Lung microvascular endothelial cell (primary cell): ENCODE data around the gene PPM1J. TPM values are rescaled to one million over a fixed set of nuclear protein-coding genes. Genes with fewer than 3 reads are reported as not detected.
"Not testable (repeated sequence)": the region's sequence is repeated elsewhere in the genome, so short reads cannot be mapped to it uniquely, and the experiment has no call there.

ENCODE experiments used
- DNase-seq, 2 donors: peaks; one replicate each; pipeline versions ENCODE4 v3.0.0 to v3.0.0-alpha.2; 2010; ENCODE audit warnings: low read depth in 2 of 2
- total RNA-seq: library from RNA; depleted of rRNA; stranded (reverse); fragments of >200 nt; gene quantifications from 2 replicates; pipeline ENCODE4 v1.2.1, GENCODE V29; 2014

The PPM1J gene
- total RNA-seq, 1 donor from 2014 or later = 0.79 TPM

DNA sequence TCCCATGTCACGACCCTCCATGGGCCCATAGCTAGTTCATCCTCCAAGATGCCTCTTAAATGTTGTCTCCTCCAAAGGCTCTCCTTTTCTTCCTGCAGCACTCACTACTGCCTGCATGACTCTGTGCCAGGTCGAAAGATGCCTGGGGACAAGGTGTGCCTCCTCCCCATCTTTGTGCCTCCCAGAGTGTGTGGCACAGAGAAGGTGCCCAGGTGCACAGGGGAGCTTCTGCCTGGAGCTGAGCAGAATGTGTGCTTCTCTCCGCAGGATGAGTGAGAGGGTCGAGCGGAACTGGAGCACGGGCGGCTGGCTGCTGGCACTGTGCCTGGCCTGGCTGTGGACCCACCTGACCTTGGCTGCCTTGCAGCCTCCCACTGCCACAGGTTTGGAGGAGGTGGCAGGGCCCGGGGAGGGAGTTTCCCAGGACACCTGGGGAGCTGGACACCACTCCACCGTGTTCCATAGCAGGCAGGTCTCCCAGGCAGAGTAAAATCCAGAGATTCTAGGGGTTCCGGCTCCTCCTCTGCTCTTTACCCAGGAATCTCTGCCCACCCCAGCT lies 6.9 kb upstream of the PPM1J start:
- DNase-seq = no peak

DNA sequence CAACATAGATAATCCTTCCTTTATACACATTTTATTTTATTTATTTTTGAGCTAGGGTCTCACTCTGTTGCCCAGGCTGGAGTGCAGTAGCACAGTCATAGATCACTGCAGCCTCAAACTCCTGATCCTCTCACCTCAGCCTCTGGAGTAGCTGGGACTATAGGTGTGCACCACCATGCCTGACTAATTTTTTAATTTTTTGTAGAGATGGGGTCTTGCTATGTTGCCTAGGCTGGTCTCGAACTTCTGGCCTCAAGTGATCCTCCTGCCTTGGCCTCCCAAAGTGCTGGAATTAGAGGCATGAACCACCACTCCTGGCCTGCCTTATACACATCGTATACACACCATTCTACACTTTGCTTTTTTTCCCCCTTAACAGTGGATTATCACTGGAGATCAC lies 6.2 kb upstream of the PPM1J start:
- DNase-seq = not testable (repeated sequence)

DNA sequence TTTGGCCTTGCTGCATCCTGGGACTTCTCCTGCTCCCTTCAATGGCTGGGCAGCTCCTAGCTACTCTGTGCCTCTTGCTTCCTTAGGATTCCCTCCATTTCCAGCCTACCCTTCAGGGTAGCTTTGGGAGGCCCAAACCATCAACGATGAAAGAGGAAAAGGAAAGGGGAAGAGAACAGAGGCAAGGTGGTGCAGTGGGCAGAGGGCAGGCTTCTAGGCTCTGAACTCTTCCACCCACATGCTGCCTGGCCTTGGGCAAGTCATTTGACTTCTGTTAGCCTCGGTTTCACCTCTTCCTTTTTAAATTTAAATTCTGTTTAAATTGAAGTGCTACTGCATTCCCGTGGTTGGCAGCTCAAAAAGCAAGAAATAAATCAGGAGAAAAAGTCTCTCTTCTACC lies 5.7 kb upstream of the PPM1J start:
- no peak for DNase-seq

DNA sequence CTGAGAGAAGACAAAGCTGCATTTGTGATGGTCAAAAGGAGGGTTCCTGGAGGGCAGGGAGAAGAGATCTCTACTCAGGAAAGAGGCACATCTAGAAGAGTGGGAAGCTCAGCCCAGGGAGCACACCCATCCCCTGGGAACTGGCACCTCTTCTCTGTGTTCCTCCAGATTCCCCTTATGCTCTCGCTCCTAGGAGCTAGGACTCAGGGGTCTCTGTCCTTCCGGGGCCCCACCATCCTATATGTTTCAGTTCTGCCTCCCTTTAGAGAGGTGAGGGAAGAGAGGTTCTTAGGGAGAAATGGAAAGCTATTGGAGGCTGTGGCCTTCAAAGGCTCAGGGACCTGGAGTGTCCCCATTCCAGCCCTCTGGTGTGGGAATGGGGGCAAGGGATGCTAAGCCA lies 4.6 kb upstream of the PPM1J start:
- no peak for DNase-seq

DNA sequence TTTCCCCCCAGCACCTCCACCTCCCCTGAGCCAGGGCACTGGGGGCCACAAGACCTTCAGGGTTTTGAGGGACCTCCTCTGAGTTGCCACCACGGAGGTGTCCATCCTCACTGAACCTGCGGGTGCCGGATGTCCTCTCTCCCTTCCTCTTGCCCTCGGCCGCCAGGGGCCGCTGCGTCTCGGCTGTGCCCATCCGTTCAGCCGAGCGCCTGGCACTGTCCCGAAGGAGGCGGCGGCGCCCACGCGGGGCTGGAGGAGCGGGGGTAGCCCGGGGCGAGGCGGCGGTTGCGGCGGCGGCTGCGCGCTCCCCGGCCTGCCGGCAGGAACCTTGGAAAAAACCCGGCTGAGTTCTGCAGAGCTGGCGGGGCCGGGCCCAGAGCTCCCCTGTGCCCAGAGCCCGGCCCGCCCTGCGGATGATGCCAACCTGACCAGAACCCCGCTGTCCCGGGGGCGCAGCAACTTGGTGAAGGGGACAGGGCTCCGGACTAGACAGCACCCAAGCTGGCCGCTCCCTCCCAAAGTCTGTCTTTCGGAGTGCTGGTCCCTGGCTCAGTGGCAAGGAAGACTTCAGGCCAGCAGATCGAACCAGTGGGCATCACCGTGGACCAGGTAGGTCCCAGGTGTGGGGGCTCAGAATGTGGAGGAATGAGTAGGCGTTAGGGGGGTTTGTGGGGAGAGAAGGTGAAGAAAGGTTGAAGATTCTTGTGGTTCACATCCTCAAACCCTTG lies 3.7 kb upstream of the PPM1J start:
- DNase-seq = peak; percentile 55 to 61

DNA sequence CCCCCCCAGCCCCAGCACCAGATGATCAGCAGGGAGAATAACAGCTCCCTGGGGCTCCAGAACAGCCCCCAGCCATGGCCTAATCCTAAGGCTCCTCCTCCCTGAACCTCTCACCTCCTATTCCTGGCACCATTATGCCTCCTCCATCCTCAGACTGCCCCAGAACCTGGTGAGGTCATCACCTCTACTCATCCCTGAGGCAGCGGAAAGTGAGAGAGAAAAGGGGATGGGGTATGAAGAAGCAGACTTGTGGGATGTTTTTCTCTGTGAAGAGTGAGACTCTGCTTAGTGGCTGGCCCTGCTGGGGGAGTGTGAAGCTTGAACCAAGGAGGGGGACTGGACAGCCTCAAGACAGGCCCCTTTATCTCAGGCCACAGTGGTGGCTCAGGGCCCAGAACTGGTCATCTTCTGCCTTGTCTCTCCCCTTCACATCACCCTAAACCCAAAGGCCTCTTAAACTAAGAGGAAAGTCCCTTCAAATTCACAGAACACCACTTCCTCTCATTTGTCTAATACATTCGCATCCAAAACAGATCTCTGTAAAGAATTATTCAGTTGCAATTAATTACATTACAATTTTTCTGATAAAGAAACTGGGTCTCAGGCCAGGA lies 2.2 kb upstream of the PPM1J start:
- DNase-seq = no peak

DNA sequence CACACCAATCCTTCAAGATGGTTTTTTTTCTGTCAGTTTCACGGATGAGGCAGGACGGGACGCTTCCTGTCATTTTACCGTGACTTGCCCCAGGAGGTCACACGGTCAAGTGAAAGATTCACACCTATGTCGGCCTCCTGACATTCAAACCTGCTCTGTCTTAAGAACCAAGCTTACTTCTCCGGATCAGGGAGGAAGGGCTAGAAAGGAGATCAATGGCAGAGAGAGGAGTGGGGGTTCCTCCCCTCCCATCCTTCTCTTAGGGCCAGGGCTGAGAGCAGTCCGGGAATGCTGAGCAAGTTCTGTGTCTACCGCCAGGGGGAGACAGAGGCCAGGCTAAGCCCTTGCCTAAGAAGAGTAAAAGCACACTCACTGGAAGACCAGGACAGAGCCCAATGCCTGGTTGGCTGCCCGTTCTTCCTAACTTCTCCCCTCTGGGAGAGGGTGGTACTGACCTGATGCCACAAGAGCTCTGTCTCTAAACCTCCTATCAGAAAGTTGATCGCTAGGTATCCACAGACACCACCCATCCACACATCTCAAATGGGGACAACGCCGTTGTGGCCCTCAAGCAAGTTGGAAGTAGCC lies 1.1 kb upstream of the PPM1J start:
- peak; percentile 92 to 94 for DNase-seq

DNA sequence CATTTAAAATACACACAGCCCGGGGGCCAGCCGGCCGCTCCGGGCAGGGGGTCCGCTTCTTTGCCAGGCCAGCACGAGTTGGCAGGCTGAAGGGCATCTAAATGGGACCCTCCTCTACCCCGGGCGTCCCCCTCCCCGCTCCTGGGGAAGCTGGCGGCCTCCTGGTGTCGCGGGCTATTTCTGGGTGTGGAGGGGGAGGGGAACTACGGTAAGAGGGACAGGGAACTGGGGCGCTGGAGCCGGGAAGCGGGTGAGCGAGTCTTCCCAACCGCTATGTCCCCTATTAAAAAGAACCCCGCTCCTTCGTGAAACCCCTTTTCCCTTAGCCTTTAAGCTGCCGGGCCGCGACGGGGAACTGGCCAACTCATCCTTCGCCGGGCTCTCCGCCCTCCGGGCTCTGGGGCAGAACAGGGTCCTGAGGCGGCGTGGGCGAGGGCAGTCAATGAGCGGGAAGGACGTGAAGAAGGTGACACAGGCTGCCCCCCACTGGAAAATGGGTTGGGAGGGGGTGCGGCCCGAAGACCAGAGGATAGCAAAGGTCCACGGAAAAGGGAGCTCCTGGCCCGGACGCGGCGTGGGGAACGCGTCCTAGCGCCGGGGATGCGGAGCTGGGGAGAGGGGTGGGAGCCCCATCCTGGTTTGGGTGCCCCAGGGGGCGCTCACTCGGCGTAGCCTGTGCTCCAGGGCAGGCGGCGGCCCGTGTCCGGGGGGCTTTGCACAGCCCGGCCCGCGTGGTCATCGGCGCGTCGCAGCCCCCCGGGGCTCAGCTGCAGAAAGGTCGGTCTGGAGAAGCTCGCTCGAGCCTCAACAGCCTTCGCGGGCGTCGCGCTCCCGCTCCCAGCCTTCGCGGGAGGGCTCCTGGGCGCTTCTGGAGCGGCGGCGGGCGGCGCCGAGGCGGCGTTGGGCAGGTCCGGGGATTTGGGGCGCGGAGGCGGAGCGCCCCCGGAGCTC lies 544 bp downstream of the PPM1J start:
- DNase-seq = no peak

DNA sequence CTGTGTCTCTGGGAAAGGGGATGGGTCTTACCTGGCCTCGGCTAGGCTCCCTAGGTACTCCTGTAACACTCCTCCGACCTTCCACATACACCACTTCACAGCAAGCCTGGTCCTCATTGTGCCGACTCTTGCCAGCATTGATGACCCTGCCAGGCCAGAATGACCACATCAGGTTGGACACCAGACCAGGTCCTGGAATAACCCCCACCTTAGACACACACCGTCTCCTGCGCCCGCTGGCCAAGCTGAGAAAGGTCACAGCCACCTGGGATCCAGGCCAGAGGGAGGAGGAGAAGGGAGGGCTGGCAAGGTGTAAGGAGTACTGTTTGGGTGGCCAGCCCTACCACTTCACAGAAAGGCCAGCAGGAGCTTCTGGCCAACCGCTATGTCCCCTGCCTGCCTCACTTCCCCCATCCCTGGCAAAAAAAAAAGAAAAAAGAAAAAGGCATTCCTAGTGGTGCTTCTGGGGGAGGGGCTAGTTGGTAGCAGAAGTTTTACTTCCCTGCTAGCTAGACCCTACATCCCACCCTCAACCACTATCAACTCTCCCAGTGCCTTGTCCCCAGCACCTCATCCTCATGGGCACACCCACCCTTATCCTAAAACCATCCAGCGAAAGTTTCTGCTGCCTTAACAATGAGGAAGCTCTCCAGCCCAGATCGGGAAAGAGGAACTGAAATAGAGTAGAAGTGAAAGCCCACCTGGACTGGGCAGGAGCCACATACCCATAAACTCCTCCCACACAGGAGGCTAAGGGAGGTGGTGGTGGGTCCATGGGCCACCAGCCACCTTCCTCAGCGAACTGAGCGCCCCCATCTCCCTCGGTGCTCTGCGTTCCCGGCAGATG lies 1.4 kb downstream of the PPM1J start:
- DNase-seq = no peak

DNA sequence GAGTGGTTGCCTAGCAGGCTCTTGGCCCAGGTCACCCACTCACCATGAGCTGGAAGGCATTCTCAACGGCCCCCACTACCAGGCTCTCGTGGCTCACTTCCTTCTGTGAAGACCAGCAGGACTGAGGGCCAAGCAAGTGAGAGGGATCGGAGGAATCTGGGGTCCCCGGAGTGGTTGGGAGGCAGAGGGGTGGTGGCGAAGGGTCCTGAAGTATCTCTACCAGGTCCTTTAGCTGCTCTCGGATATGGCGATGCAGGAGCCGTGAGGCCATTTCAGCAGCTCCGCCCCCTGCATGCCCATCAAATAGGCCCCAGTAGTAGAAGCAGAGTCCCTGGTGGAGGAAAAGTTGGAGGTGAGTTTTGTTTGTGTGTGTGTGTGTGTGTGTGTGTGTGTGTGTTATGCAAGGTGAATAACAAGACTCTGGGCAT lies 2.4 kb downstream of the PPM1J start:
- no peak for DNase-seq

DNA sequence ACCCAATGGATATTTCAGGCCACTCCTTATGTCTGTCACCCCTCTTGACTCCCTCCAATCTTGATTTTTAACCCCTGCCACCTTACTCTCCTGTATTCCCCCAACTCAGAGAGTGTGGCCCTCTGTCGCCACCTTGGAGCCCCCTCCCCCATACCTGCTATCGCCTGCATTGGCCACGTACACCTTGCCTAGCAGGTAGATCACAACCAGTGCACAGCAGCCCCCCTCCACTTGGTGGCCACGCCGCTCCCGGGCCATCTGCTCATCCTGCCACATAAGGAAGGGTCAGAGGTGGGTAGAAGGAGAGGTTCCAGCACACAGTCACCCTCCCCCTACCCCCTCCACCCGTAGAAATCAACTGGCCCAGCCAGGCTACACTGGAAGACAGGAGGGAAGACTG lies 2.9 kb downstream of the PPM1J start:
- DNase-seq = no peak

DNA sequence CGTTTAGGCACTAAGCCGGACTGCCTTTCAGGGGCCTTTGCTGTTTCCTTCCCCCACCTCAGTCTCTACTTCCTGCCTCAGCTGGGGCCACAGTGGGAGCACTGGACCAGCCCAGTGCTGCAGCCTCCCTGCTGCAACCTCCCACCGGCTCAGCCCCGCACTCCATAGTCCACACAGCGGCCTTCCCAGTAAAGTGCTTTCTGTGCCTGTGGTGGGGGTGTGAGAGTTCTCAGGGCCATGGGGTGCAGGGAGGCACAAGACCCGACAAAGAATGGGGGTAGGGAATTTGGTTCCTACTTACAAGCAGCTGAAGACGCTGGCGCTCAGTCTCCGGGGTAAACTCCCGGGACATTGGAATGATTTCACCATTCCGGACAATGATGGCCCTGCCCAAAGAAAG lies 3.5 kb downstream of the PPM1J start:
- DNase-seq = no peak

DNA sequence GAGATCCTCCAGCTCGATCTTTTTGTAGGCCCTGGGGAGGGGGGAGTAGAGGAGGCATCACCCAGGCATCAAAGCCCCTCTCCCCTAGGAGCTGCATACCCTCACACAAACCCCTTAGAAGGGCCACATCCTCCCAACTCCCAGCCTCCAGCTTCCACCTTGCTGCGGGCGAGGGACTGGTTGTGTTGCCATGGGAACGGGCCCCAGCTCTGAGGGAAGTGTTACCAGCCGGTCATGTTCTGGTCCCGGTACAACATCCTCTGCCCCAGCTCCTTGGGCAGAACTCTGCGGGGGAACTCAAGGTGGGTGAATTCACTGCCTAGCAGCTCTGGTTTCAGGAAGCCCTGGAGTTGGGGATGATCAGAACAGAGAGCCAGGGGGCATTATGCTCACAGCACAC lies 4.1 kb downstream of the PPM1J start:
- DNase-seq = no peak

DNA sequence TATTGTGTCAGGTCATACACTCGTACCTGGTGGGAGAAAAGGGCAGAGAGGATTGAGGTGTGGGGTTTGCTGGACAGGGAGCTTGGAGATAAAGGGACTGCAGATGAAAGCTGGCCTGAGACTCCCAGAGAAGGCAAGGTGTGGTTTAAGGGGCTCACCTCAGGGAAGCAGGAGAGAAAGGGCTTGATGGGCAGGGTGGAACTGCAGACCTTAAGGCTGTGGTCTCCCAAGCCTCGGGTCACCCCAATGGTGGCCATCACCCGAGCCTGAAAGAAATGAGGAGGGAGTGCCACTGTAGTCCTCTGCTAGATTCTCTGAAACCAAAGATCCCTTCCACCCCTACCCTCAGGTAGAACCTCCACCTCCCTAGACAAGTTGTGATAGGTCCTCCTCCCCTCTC lies 4.5 kb downstream of the PPM1J start:
- DNase-seq = no peak

DNA sequence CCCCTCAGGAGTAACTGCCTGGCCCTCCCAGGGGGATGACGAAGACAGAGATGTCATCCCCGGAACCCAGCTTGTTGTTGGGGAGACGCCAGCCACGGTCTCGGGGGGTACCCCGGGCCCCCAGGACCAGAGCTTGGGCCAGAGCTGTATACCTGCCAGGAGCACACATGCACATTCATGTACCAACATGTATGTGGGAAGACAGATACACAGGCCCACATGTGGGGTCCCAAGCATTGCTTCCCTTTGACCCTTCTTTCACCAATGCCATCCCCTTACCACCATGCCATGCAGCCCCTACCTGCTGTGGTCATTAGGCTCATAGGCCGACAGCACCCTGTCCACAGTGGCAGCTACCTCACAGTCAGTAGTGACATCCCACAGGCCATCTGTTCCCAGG lies 5.0 kb downstream of the PPM1J start:
- DNase-seq = no peak

DNA sequence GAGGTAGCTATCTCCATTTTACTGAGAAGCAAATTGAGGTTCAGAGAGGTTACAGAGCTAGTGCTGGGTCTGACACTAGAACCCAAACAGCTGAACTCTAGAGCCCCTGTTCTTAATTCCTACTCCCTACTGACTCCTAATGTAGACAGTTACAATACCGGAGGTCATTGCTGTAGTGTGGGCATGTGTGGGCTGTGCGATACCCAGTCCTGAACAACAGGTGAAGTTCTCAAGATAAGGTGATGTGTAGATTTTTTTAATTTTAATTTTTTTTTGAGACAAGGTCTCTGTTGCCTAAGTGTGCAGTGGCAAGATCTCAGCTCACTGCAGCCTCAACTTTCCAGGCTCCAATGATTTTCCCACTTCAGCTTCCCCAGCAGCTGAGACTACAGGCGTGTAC lies 6.6 kb downstream of the PPM1J start:
- no peak for DNase-seq

DNA sequence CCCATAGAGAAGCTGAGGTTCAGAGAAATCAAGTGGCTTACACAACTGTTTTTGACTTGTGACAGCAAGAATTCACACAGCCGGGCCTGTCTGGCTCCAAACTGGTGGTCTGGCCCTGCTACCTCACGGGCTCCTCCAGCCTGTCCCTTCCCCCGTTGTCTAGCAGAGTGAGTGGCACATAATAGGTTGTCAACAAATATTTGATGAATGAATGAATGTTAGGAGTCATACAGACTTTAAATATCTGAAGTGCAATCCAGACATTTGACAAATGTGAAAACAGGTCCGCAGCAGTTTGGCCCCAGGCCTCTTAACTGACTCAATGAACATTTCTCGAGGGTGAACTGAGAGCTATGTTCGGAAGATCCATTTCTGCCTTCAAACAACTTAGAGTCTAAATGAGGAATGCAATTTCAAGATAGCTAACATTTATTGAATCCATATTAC lies 7.1 kb downstream of the PPM1J start:
- DNase-seq = no peak

DNA sequence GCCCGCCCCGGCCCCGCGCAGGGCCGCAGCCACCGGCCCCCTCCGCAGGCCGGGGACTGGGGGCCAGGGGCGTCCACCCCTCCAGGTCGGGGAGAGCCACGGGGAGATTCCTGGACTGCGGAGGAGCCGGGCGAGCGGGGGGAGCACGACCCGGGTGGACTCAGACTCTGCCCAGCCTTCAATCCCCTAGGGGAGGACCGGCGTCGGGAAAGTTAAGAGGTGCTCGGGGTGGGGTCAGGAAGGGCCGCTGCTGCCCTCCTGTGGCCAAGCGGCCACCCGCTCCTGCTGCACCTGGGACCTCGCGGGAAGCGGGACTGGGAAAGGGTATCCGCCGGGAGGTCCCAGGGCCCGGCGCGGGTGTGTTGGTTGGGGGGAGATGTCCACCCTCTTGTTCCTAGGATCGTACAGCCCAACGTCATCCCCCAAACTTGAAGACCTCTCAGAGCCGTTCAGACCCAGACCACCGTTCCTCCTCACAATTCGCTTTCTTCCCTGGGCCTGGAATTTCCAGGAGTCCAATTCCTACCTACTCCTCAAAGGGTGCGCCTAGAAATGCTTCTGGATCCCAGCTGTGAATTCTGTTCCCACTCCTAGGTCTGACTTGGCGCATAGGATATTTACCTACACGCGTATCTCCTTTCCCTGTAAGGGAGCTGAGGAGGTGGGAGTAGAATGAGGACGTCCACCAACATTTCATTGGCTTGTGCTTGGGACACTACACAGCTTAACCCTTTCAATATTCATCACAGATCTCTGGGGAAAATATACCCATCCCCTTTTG lies 7.7 kb downstream of the PPM1J start:
- peak; percentile 91 to 92 for DNase-seq

DNA sequence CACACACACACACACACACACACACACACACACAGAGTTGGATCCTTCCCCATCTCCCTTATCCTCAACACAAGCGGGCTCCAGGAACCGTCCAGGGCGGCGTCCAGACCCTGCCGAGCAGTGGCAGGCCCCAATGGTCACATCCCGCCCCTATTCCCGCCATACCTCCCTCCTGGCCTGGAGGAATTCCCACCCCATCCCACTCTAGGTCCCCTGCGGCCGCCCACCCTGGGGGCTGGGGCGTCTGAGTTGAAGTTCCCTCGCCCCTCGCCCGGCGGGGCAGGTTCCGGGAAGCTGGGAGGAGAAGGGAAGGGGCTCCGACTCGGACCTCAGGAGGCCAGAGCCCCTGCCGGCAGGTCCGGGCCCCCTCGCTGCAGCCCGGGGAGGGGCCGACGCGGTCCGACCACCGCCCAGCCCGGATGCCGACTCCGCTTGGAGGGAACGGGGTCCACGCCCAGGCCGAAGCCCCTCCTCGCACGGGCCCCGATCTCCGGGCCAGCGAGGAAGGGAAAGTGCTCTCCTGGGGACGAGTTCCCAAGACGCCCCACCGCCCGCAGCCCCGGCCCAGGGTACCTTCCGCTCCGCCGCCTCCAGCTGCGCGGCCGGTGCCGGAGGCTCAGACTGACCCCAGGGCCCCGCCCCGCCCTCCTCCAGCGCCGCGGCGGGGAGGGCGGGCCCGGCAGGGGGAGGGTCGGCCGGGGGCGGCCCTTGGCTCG lies 8.5 kb downstream of the PPM1J start, which contains the start of gene RHOC:
TSS of gene RHOC (minus strand) at position 623 of the 716 bp plus-strand sequence. CDS start 3,328 bp downstream, outside the sequence.
- DNase-seq = peak; percentile 73 to 76
